NCI-H1417 treated with DMSO at 0.1 percent for 48 hours (cell line): ENCODE data around the gene FAM118A.
"Not testable (repeated sequence)": the region's sequence is repeated elsewhere in the genome, so short reads cannot be mapped to it uniquely, and the experiment has no call there.

Experiments used
- DNase-seq: peaks from one replicate; lab custom pipeline; 2025; lab: John Stamatoyannopoulos, UW

FAM118A gene

DNA sequence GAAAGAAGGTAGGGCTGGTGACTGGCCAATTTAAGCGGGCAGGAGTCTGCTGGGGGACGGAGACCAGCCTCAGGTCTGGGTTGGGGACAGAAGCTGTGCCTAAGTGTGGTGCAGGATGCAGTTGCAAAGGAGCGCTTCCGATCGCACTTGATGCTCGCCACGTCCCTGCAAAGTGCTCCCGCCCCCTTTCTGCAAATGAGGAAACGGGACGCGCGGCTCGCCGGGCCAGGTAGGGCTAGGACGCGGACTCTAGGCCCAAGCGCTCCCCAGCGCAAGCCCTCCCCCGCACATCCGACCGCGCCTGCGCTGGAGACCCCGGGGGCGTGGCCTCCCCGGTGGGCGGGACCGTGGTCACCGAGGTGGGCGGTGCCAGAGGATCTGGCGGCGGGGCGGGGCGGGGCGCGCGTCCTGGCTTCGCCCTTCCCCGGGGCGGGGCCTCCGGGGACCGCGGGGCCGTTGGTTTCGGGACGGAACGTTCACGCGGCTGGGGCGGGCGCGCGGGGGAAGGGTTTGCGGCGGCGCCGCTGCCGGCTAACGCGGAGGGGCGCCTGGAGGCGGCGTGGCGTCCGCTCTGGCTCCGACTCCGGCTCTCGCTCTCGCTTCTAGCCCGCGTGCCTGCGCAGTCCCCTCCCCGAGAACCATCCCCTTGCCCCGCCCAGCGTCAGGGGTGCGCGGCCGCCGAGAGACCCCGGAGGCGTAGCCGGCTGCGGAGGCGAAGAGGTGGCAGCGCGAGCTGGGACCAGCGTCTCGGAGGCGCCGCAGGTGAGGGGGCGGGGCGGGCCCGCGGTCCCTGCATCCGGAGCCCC lies at the start of gene FAM118A:
FAM118A (plus strand) TSS at position 513 of the 806 bp plus-strand sequence. CDS start 12,446 bp downstream, outside the sequence.
- peak; percentile 19 for DNase-seq

DNA sequence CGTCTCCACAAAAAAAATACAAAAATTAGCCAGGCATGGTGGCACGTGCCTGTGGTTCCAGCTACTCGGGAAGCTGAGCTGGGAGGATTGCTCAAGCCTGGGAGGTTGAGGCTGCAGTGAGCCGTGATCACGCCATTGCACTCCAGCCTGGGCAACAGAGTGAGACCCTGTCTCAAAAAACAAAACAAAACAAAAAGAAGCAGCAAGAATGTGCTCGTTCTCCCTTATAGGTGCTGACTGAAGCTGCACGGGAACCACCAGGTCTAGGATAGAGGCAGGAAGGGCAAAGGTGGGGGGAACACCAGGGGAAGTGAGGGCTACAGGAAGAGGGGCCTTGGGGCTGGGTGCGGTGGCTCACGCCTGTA lies 49.4 kb upstream of the FAM118A start:
- DNase-seq: not testable (repeated sequence)

- DNase-seq: no peak
Measured at GRCh38 chr22:45261407-45262088, 48.2 kb upstream of the FAM118A start.

DNA sequence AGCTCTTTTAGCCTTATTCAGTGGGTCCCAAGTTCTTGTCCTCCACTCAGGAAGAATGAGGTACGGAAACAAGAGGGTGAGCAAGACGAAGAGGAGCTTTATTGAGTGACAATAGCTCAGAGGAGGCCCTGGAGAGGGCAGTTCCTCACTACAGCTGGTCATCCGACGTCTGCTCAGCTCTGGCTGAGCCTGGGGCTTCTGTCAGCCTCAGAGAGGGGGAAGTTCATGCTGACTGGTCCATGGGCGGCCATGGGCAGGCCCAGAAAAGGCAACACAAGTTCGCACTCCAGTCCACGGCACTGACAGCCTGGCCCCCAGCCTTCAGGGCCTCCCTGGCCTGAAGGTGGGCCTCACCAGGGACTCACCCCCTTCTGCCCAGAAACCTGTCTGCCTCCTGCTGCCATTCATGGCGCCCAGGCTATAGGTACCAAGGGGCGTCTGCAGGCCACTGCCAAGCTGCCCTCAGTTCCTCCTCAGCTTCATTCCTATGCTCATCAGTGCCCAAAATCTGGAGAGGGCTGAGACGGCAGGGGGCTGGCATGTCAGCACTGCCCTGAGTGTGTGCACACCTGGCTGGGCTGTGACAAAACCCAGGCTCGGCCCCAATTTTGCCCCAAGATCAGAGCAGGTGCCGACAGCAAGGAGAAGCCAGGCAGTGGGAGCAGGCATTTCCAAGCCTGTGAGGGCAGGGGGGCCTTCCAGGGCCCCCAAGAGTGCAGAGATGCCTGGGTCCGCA lies 47.4 kb upstream of the FAM118A start:
- no peak for DNase-seq

- DNase-seq: no peak
Measured at GRCh38 chr22:45262931-45263462, 46.7 kb upstream of the FAM118A start.

GRCh38 chr22:45263463-45264269 lies 46.1 kb upstream of the FAM118A start:
- no peak for DNase-seq

DNA sequence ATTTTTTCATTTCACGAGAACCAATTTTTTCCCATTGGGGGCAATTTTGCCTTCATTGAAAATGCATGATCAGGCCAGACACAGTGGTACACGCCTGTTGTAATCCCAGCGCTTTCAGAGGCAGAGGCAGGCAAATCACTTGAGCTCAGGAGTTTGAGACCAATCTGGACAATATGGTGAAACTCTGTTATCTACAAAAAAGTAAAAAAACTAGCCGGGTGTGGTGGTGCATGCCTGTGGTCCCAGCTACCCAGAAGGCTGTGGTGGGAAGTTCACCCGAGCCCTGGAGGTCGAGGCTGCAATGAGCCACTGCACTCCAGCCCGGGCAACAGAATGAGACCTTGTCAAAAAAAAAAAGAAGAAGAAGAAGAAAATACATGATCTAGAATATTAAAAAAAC lies 44.2 kb upstream of the FAM118A start:
- no peak for DNase-seq

DNA sequence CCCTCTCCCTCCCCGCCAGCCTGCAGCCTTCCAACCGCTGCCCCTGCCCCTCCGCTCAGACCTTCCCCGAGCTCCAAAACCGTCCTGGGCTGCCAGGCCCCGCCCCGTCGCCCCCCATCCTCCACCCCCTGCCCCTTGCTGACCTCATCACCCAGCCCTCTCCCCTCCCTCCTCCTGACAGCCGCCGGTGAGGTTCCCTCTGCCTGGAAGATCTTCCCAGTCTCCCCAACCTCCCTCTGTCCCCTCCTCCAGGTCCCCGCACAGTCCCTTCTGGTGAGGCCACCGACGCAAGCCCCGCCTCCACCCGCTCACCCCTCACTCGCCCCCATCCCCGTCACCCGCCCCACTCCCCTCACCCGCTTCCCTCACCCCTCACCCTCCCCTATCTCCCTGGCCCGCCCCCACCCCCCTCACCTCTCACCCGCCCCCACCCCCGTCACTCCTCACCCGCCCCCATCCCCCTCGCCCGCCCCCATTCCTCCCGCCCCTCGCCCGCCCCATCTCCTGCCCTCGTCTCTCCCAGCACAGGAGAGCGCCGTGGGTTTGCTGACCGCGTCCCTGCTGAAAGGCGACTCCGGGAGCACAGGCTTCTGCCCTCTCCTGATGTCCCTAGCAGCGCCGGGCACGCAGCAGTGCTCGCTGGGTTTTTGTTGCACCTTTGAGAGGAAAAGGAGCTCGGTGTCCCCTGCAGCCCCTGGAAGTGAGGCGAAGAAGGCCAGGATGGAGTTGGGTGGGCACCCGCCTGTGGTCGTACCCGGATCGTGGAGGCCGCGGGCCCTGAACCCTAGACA lies 41.4 kb upstream of the FAM118A start:
- no peak for DNase-seq

GRCh38 chr22:45268958-45269844 lies 40.5 kb upstream of the FAM118A start:
- DNase-seq: no peak

GRCh38 chr22:45270095-45271020 lies 39.4 kb upstream of the FAM118A start:
- DNase-seq: no peak

DNA sequence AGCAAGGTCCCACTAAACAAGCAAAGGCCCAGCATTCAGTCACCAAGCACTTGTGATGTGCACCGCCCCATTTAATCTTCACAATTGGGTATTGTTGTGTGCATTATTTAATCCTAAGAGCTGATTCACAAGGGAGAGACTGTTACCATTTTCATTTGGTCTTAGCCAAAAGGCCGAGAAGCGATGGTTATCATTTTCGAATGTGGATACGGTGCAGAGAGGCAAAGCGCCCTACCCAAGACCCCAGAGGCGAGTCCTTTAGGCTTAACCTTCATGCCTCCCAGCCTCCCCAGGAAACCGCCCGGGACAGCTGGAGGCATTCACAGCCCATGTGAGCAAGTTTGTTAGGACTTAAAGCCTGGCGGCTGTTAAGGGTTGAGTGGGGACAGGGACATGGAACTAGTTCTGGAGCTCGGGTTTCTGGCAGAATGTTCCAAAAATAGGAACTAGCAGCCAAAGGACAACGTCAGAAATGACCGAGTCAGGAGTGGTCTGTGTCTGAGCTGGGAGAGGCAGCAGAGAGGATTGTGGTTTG lies 38.0 kb upstream of the FAM118A start:
- DNase-seq: no peak

DNA sequence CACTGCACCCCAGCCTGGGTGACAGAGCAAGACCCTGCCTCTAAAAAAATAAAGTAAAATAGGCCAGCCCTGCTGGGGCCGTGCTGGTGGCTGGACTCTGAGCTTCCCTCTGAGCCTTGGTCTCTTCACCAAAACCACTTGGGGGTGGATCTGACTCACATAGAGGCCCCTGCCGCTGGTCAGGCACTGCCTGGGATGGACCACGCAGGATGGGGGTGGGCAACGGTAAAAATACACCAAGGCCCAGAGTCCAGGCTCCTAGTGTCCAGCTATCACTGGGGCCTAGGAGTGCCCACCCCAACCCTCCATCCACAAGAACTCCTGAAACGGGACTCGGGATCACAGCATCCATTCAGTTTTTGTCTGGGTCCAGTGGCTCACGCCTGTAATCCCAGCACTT lies 37.2 kb upstream of the FAM118A start:
- no peak for DNase-seq

DNA sequence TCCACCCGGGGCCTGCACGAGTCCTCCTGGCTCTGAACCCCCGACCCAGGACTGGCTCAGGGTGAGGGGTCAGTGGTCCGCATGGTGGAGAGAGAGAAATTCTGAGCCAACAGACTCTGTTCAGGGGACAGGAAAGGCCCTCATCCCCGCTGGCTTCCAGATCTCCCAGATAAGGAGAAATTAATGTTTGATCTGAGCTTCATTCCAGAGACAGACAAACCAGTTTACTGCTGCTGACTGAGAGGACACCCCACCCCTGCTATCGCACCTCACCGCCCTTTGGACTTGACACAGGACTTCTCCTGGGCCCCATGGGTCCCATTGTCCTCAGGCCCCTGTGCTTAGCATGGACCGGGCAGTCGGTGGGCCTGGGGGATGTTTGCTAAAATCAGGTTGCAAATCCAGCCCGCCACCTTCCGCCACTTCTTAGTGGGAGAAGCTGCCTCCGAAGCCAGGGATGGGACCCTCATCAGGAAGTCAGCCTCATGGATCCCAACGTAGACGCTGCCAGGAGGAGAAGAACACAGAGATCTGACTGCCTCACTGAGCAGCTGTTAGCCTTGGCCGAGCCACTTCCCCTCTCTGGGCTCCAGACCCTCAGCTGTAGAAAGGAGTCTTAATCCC lies 36.2 kb upstream of the FAM118A start:
- DNase-seq: no peak

DNA sequence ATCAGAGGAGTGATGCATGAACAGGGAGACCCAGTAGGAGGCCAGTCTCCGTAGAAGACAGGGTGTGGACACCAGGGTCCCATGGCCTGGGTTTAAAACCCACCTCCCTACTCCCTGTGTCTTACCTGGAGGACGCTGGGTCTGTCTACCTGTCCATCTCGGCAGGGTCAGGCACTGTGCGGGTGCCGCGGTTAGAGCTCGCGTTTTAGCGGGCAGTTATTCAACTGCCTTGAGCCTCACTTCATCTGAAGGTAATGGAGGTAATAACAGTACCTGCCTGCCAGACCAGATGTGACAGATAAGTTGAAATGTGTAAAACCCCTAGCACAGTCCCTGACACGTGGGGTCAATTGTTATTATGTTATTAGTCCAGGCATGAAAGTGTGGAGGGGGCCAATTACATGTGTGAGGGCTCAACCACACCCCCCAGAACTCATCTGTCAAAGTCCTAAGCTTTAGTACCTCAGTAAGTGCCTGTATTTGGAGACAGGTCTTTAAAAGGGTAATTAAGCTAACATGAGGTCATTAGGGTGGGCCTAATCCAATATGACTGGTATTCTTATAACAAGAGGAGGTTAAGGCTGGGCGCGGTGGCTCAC lies 33.1 kb upstream of the FAM118A start:
- no peak for DNase-seq

- DNase-seq: not testable (repeated sequence)
Measured at GRCh38 chr22:45277720-45278119, 32.0 kb upstream of the FAM118A start.

- DNase-seq: no peak
Measured at GRCh38 chr22:45278125-45278524, 31.6 kb upstream of the FAM118A start.

DNA sequence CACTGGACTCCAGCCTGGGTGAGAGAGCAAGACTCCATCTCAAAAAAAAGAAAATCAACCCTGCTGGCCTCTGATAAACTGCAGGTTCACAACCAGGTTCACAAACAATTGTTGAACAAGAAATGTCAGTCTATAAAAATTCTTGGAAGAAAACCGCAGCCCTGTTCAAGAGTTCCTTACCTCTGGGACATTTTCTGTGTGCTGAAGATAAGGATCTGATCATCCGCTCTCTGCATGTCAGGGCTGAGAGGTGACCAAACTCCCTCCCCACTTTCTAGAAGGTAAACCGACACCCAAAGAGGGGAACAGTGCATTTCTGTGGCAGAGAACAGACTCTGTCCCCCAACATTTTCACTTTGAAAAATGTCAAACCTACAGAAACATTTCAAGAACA lies 29.1 kb upstream of the FAM118A start:
- no peak for DNase-seq

DNA sequence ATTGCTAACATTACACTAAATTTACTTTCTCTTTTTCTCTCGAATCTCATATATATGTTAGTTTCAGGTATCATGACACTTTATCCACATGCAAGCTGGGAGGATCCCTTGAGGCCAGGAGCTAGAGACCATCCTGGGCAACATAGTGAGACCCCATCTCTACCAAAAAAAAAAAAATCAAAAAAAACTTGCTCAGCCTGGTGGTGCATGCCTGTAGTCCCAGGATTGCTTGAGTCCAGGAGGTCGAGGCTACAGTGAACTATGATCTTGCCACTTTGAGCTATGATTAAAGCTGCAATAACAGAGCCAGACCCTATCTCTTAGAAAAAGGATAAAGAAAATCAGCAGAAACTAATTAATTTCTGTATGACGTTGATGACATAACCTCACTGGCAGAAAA lies 28.7 kb upstream of the FAM118A start:
- DNase-seq: no peak
